ENCODE measurements around the gene SLCO3A1.

Gene SLCO3A1

GRCh38 chr15:92011611-92012367, 158.3 kb downstream of the SLCO3A1 start:
- DNase-seq = no peak

- DNase-seq = no peak
These were observed 158.8 kb downstream of the SLCO3A1 start for GRCh38 chr15:92012368-92012629.

- DNase-seq = no peak
These were observed 159.4 kb downstream of the SLCO3A1 start for GRCh38 chr15:92012881-92013280.

DNA sequence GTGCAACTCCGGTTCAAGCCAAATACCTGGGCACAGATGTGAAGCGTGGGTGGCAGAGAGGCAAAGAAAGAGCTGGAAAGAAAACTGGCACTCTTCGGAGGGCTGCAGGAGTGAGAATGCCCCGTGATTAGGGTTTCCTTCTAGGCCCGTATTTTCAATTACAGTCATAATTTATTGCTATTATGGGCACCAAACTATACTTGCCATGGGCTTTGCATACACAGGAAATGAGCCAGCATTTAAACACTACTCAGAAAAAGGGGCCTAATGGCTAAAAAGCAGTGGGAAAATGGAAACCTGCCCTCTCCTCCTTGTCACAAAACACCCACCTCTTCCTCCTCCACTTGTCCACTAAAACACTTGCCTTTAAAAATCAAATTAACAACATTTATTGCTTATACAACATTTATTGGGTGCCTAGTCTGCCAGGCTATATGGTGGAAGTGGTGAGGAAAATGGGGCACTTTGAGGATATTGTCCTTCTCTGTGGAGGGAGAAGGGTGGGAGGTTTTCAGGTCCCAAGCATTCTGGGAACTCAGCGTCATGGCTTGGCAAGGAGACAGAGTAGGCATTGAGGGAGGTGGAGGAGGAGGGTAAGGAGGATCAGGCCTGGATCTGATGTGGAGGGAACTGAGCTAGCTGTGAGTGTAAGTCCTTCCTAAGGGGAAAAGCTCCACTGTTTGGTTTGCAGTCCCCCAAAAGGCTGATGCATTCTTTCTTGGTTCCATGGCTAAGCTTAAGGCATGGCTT, 160.9 kb downstream of the SLCO3A1 start:
- DNase-seq = no peak

DNA sequence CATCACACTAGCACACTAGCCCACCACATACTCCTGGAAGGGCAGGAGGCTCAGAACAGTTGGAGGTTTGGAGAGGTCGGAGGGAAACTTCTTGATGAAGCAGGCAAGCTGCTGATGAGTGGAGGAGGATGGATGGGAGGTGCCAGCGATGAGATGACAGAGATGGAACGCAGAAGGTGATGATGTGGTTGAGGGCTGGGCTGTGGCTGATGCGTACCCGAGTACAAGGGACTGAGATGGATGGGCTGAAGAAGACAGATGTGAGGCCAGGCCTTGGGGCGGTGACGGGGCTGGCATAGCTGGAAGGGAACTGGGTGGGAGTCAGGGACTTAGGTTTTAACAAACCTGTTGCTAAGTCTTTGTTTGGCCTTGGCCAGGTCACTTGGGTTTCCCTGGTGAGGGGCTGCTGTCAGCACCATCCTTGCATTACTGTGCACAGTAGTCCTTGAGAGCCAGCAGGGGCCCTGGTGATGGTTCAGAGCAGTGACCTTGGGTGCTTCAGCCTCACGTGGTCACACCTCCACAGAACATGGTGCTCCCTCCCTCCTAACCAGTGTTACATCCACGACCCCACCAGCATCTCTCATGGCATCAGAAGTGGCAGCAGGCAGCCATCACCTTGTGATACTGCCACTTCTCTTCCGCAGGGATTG, 164.5 kb downstream of the SLCO3A1 start:
- DNase-seq = no peak

DNA sequence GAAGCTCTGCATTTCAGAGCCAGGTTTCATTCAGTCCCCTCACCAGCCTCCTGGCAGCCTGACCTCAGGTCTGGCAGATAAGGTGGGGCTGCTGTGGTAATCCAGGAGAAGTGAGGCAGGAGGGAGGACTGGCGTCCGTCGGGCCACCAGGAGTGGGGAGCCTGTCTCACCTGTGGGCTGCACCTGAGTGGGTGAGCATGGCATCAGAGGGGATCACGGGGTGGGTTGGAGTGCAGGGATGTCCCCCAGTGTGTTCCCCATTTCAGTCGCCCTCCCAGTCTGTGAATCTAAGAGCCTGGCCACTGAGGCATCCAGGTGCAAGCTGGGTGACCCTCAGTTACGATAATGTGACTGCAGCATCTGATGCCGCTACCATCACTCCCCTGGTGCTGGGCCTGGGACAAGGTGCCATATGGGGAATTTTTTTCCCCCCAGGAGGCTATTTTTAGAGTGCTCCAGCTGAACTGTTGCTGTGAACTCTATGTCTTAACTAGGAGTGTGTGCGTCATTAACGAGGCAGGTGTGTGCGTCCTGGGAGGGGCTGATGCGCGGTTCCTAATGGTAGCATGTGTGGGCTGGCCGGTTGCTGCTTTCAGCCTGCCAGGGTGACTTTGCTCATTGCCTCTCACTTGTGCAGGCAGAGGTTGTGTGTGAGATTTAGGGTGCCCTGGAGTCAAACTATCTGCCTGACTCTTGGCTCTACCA, 165.2 kb downstream of the SLCO3A1 start:
- DNase-seq = no peak

GRCh38 chr15:92019706-92020105, 166.2 kb downstream of the SLCO3A1 start:
- no peak for DNase-seq

GRCh38 chr15:92020207-92020606, 166.7 kb downstream of the SLCO3A1 start:
- no peak for DNase-seq

GRCh38 chr15:92020804-92021203, 167.3 kb downstream of the SLCO3A1 start:
- DNase-seq = no peak

DNA sequence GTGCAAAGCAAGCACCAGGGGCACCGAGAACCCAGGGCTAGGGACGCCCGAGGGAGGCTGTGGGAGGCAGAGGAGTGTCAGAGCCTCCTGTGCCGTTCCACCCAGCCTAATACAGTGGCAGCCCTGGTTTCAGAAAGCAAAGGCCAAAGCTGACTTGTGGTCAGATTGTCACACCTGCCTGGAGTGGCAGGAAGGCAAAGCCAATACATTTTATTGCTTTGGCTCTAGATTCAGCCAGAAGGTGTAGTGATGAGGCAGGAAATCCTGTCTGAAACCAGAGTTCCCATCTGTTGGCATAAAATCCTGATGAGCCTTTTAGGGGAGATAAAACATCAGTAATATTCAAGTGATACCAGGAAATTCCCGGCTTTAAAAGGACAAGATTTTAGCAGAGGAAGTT, 168.3 kb downstream of the SLCO3A1 start:
- DNase-seq = no peak

GRCh38 chr15:92023965-92024364, 170.5 kb downstream of the SLCO3A1 start:
- no peak for DNase-seq

- DNase-seq = no peak
These were observed 172.3 kb downstream of the SLCO3A1 start for GRCh38 chr15:92025706-92026270.

- no peak for DNase-seq
These were observed 174.8 kb downstream of the SLCO3A1 start for GRCh38 chr15:92028389-92028724.

GRCh38 chr15:92029767-92030166, 176.3 kb downstream of the SLCO3A1 start:
- no peak for DNase-seq

GRCh38 chr15:92033314-92033713, 179.8 kb downstream of the SLCO3A1 start:
- no peak for DNase-seq

- no peak for DNase-seq
These were observed 180.2 kb downstream of the SLCO3A1 start for GRCh38 chr15:92033723-92034122.

- DNase-seq = no peak
These were observed 180.7 kb downstream of the SLCO3A1 start for GRCh38 chr15:92034227-92034626.

- DNase-seq = no peak
These were observed 182.0 kb downstream of the SLCO3A1 start for GRCh38 chr15:92035551-92035950.

GRCh38 chr15:92035961-92036360, 182.5 kb downstream of the SLCO3A1 start:
- DNase-seq = no peak

- DNase-seq = no peak
These were observed 184.0 kb downstream of the SLCO3A1 start for GRCh38 chr15:92037491-92037890.

DNA sequence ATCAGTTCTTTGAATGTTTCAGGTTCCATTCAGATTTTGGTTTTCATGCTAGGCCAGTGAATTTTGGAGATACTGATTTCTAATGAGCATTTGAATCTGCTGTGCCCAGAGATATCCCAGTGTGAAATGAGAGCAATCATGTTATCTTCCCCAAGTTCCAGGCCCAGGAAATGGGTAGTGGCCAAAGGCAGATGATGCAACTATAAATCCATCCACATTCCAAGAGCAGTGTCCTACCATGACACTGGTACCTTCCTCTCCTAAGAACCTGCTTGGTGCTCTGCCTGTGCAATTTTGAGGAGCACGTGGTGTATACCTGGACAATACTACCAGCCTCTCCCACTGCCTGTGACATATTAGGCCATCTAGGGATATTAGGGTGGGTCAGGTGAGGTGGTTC, 186.8 kb downstream of the SLCO3A1 start:
- DNase-seq = no peak

- no peak for DNase-seq
These were observed 187.9 kb downstream of the SLCO3A1 start for GRCh38 chr15:92041371-92041770.

- DNase-seq = no peak
These were observed 189.8 kb downstream of the SLCO3A1 start for GRCh38 chr15:92043283-92043682.
